ENCODE data around the gene ADAM15.
A peak's percentile ranks its signal among the peaks of the same experiment; 100 is the strongest.

The ADAM15 gene

GRCh38 chr1:155051342-155051776 is 243 bp downstream of the ADAM15 start:
- Histone ChIP-seq H3K27me3 (ENCODE audit: low read length) (no peaks in the 10 kb centered on the region), H3F3A (ENCODE audit: insufficient read depth) (no peaks in the 10 kb centered on the region), H3K4me3 (ENCODE audit: insufficient read depth, low read length, poor library complexity, severe bottlenecking) (peak overlapping the region; percentile 64), H3K79me2 (ENCODE audit: insufficient read depth, low read length) (no peaks in the 10 kb centered on the region), H4K20me1 (ENCODE audit: low read depth, low read length) (no peaks in the 10 kb centered on the region; the same call in 1 of the 2 replicates), H3K27ac (ENCODE audit: low read depth, low read length) (no peak overlapping the region), H2AFZ (ENCODE audit: low read depth, low read length, severe bottlenecking) (peak overlapping the region; percentile 90), H3K36me3 (ENCODE audit: low read length) (no peaks in the 10 kb centered on the region), H3K9me2 (replicated peaks; ENCODE audit: insufficient read depth, low read length) (no peaks in the 10 kb centered on the region), H3K9ac (ENCODE audit: low read length) (peak overlapping the region; percentile 63), H3K9me3 (ENCODE audit: insufficient read depth, low read length) (no peaks in the 10 kb centered on the region), H3K4me2 (ENCODE audit: low read depth, low read length, poor library complexity, severe bottlenecking) (peak overlapping the region; percentile 72)
- TF ChIP-seq EZH2phosphoT487 (conservative IDR thresholded peaks at IDR 0.05; ENCODE audit: low read length) (no peak), CTCF (IDR thresholded peaks at IDR 0.05; ENCODE audit: insufficient read depth, low read length, poor library complexity, severe bottlenecking) (no peak)

DNA sequence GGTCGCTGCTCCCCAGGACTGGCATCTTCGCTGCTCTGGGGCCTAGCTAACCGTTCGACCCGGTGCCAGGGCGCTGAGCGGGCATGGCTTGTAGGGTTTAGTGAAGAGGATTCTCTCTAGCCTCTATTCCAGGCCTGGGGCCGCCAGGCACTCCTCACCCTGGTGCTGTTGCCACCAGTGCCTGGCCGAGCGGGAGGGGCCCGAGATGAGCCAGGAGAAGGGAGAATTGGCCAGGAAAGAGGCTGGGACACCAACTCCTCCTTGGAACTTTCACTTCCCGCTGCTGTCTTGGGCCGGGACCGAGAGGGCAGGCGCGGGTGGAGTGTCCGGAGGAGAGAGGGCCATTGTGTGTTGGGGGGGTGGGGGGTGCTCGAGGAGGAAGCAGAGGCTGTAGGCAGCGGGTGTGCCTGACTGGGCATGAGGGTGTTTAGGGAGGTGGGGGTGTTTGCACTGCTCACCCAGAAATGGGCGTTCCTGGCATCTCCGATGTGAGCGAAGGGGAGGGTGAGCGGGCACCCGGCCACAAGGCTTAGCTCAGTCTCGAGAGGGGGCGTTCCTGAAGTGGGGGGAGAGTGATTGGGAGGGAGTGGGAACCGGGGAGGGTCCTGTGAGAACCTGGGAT is 772 bp downstream of the ADAM15 start:
- H3K9ac ChIP-seq (ENCODE audit: low read length): peak overlapping the region; percentile 63
- H3K9me3 ChIP-seq (ENCODE audit: insufficient read depth, low read length): no peaks in the 10 kb centered on the region
- no peak for TF ChIP-seq CTCF (IDR thresholded peaks at IDR 0.05; ENCODE audit: insufficient read depth, low read length, poor library complexity, severe bottlenecking)
- TF ChIP-seq EZH2phosphoT487 (conservative IDR thresholded peaks at IDR 0.05; ENCODE audit: low read length): no peak
- H3K9me2 ChIP-seq (replicated peaks; ENCODE audit: insufficient read depth, low read length): no peaks in the 10 kb centered on the region
- H3K27ac ChIP-seq (ENCODE audit: low read depth, low read length): no peak overlapping the region
- peak overlapping the region; percentile 90 for H2AFZ ChIP-seq (ENCODE audit: low read depth, low read length, severe bottlenecking)
- no peaks in the 10 kb centered on the region for H3F3A ChIP-seq (ENCODE audit: insufficient read depth)
- H3K36me3 ChIP-seq (ENCODE audit: low read length): no peaks in the 10 kb centered on the region
- no peaks in the 10 kb centered on the region for H3K79me2 ChIP-seq (ENCODE audit: insufficient read depth, low read length)
- peak overlapping the region; percentile 72 for H3K4me2 ChIP-seq (ENCODE audit: low read depth, low read length, poor library complexity, severe bottlenecking)
- no peaks in the 10 kb centered on the region for H3K27me3 ChIP-seq (ENCODE audit: low read length)
- H3K4me3 ChIP-seq (ENCODE audit: insufficient read depth, low read length, poor library complexity, severe bottlenecking): peak overlapping the region; percentile 64
- H4K20me1 ChIP-seq (ENCODE audit: low read depth, low read length): no peaks in the 10 kb centered on the region; the same call in 1 of the 2 replicates

- Histone ChIP-seq H2AFZ (ENCODE audit: low read depth, low read length, severe bottlenecking) (no peak overlapping the region), H3K27ac (ENCODE audit: low read depth, low read length) (no peak overlapping the region)
These were observed 1.6 kb downstream of the ADAM15 start for GRCh38 chr1:155052439-155053395.

More at GRCh38 chr1:155052439-155053395, 1.6 kb downstream of the ADAM15 start:
- TF ChIP-seq EZH2phosphoT487 (conservative IDR thresholded peaks at IDR 0.05; ENCODE audit: low read length): no peak
- TF ChIP-seq CTCF (IDR thresholded peaks at IDR 0.05; ENCODE audit: insufficient read depth, low read length, poor library complexity, severe bottlenecking): peak; percentile 22
- no peak overlapping the region for H3K4me2 ChIP-seq (ENCODE audit: low read depth, low read length, poor library complexity, severe bottlenecking)
- no peaks in the 10 kb centered on the region; the same call in 1 of the 2 replicates for H4K20me1 ChIP-seq (ENCODE audit: low read depth, low read length)
- H3K9ac ChIP-seq (ENCODE audit: low read length): no peak overlapping the region
- H3K9me2 ChIP-seq (replicated peaks; ENCODE audit: insufficient read depth, low read length): no peaks in the 10 kb centered on the region
- no peaks in the 10 kb centered on the region for H3K79me2 ChIP-seq (ENCODE audit: insufficient read depth, low read length)
- H3K27me3 ChIP-seq (ENCODE audit: low read length): no peaks in the 10 kb centered on the region
- no peaks in the 10 kb centered on the region for H3K36me3 ChIP-seq (ENCODE audit: low read length)
- no peaks in the 10 kb centered on the region for H3F3A ChIP-seq (ENCODE audit: insufficient read depth)
- no peaks in the 10 kb centered on the region for H3K9me3 ChIP-seq (ENCODE audit: insufficient read depth, low read length)
- no peak overlapping the region for H3K4me3 ChIP-seq (ENCODE audit: insufficient read depth, low read length, poor library complexity, severe bottlenecking)
